GM19043 (cell line): ENCODE data around the gene STK11.
A peak's percentile ranks its signal among the peaks of the same experiment; 100 is the strongest.

ENCODE experiments used
- ATAC-seq: cut with Tn5 transposase; IDR thresholded peaks from one replicate; pipeline ENCODE4 v1.9.1; 2021; ENCODE audit warnings: low read depth; ENCODE audit not compliant: unreplicated experiment

The STK11 gene

DNA sequence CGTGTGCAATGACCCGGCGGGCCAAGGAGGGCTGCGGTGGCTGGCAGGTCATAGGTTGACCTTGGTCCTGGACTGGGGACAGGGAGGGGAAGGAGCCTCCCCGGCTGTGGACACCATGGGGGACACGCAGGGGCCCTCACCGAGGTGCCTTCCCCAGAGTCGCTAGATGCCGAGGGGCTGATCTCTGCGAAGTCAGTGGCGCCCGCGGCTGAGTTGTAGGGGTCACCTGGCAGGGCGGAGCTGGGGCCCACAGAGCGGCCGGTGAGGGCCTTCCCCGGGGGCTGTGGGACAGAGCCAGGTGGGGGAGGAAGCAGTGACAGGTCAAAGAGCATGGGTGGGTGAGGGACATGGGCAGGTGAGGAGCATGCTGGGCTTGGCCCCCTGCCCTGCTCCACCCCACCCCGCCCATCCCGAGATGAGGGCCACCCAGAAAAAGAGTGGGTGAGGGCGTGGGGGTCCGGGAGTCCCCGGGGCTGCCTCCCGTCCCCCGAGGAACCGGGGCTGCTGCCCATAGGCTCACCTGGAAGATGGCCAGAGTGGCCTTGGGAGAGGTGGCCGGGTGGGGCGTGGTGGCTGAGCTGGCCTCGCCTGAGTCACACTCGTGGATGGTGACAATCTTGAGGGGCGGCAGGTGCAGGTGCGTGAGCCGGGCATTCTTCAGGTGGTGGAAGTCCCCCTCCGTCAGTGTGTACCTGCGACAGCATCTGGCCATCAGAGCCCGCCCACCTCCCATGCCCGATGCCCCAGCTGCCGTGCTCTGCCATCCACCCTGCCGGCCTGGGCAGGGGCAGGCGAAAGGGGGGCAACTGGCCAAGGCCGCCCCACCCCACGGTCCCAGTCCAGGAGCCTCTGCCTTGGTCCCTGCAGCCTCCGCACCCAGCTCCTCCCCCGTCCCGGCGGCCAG is 28.7 kb downstream of the STK11 start:
- no peak for ATAC-seq

DNA sequence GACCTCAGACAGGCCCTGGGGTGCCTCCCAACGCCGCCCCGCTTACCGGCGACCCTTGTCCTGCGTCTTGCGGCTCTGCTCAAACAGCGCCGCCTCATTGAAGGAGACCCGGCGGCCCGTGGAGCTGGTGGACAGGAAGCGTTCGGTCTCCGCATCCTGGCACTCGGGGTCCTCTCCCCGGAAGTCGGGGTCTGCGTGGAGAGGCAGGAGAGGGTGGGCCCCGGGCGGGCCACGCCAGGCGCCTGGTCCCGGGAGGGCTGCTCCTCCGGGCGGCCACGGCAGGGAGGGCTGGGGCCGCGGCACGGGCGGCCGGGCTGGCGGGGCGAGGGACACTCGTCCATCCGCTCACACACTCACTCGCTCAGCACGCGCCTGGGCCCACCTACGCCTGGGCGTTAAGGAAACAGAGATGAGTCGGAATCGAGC is 29.4 kb downstream of the STK11 start:
- ATAC-seq, result no peak

DNA sequence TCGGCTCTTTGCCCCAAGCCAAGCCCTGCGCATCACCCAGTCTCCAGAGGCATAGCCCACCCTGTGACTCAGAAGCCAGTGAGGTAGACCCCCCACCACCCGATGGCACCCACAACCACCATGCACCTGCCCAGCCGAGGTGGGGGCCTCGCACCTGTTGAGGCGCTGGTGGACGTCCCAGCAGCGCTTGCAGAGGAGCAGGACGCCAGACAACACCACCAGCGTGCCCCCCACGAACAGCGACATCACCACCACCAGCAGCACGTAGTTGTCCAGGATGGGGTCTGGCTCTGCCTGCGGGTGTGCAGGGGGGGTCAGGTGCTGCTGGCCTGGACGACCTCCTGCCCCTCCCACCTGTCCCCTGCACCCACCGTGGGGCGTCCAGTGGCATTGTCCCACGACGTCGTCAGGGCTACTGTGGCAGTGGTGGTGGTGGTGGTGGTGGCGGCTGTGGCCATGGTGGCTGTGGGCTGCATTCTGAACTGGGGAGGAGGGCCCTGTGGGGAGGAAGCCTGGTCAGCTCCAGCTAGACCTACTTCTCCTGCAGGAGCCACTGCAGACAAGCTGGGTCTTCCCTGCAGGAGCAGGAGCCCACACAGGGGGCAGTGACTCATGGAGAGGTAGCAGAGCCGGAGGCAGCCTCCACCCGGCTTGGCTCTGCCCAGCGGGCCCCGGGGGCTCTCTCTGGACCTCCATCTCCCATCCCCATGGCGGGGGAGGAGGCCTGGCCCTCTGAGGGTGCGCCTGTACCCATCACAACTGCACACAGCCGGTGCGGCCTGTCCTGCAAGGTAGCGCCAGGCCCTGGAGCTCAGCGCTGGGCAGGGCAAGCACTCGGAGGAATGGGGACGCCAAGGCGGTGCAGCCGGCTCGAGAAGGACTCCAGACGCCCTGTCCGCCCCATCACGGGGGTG is 30.3 kb downstream of the STK11 start:
- no peak for ATAC-seq

DNA sequence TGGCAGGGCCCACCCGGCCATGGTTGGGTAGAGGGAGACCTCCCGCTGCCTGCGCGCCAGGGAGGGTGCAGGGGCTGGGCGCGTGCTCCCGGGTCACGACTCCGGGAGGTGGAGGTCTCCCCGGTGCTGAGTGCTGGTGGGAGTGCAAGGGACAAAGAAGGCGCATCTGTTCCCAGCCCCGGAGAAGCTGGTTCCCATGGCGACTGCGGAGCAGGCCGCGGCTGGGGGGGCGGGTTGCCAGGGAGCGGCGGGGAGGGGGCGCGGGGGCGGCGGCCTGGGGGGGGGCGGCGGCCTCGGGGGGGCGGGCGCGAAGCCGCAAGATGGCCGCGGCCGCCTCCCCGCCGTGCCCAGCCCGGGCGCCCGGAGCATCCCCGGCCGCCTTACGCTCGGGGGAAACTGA is 31.0 kb downstream of the STK11 start:
- no peak for ATAC-seq

DNA sequence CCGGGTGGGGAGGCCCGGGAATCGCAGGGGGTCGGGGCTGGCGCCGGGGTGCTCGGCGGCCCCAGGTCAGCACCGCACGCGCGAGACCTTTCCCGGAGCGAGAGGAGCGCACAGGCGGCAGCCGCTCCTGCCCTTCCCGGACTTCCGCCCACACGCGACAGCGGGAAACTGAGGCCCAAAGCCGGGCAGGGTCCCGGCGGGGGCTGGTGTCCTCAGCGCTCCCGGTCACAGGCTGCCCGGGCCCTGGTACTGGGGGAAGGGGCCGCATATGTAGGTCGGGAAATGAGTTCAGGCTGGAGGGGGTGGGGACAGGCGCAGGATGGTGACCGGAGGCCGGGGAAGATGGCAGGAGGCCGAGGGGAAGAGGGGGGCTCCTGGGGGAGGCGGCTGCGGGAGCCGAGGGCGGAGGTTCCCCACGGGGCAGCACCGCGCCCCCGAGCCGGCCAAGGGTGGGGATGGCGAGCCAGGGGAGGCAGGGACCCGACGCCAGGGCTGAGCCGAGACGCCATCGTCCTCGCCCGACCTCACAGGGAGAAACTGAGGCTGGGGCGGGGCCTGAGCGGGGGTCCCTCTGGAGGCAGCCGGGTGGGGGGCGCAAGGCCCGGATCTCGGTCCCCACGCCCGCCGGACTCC is 31.6 kb downstream of the STK11 start:
- no peak for ATAC-seq

DNA sequence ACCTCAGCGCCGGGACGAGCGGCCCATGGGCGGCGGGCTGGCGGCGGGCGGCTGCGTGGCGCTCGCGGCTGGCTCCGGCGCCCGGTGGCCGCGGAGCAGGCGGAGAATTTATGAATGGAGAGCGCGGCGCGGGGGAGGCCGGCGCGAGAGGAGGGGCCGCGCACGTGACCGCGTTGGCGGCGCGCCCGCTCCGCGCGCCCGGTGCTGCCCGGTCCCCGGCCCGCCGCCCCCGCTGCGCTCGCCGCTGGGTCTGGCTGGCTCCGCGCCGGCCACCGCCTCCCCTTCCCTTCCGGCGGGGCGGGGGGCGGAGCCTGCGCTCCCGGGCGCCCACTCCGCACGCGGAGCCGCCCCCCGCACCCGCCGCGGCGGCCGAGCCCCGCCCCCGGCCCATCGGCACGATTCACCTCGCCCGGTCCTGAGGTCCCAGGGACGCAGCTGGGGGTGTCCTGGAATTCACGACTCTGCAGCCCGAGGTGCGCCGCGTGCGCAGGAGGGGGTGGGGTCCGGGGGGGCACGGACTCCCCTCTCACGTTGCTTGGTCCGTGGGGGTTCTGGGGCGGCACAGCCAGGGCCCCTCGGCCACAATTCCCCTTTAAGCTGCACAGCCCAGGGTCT is 32.3 kb downstream of the STK11 start, which contains the start of gene CBARP:
CBARP (minus strand) TSS at position 252 of the 615 bp plus-strand sequence. CDS start 1,905 bp downstream, outside the sequence.
- no peak for ATAC-seq

DNA sequence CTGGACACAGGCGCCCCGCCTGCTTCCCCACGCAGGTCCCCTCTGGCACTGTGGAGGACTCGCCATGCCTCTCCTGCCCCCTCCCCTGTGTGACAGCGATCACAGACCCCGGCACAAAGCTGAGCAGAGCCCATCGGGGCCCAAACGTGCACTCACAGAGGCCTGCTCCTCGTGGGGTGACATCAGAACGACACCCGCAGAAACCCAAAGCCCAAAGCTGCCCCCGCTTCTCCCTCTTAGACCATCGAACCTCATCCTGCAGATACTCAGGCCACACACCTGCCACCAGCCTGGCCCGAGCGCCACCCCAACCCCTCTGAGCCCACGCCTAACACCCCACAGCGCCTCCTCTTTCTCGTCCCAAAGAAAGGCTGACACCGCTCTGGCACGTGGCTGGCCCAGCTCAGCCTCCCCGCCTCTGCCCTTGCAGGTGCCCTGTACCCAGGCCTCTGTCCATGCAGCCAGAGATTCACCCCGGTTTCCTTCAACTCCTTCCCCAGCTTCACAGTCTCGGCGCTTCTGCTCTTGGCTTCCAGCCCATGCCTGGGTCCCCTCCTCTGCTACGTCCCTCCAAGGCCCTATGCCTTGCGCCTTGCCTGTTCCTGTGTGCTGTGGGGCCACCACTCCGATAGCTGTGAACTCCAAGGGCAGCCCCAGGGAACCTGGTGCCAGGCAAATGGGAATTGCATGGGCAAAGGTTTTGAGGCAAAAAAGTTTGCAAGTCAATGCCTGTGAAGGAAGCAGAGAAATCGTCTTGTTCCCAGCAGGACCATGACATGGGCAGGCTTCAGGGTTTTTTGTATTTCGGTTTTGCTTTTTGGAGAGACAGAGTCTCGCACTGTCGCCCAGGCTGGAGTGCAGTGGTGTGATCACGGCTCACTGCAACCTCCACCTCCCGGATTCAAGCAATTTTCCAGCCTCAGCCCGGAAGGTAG is 33.1 kb downstream of the STK11 start:
- no peak for ATAC-seq

DNA sequence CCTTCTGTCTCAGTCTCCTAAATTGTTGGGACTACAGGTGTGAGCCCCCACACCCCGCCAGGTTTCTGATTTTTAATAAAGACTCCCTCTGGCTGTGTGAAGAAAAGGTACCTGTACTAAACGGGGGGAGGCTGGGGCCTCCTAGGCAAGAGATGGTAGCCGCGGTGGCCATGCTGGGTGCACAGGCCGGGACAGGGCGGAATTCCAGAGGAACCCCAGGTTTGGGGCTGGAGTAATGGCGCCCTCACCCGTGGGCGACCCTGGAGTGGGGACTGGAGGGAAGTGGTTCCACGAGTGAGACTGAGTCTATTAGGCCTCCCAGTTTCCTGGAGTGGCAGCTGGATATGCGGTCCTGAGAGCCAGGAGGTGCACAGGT is 33.8 kb downstream of the STK11 start:
- ATAC-seq, result no peak

DNA sequence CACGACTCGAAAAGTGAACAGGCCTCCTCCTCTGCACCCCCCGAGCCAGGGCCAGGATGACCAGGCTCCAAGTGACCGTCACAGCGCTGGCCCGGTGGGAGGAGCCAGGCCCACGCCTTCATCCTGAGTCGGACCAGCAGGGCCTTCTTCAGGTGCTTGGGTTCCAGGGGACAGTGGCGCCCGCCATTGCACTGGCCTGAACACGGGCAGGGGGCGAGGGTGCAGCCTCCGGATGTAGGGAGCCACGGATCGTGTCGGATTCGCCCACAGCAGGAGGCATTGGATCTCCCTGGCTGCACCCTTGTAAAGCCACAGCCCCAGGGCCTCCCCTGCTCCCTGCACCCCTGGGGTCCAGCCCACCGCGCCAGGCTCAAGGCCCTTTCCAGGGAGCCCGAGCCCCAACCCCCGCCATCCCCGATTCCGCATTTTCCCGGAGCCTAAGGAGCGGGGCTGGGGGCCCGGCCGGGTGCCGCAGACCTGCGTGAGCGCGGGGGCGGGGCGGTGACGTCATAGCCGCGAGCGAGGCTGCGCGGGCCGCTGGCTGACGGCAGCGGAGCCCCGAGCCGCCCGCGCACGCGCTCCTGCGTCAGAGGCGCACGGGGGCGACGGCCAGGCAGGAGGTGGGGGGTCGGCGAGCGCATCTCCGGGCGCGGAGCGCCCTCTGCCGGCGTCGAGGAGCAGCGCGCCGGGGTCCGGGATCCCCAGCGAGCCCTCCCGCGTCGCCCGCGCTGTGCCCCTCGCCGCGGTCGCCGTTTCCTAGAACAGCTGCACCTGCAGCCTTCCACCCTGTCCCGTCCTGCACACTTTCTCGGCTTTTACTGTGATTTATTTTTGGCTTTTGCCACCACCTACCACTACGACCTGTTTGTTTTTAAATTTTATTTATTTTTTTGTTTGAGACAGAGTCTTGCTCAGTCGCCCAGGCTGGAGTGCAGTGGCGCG is 34.5 kb downstream of the STK11 start:
- no peak for ATAC-seq

DNA sequence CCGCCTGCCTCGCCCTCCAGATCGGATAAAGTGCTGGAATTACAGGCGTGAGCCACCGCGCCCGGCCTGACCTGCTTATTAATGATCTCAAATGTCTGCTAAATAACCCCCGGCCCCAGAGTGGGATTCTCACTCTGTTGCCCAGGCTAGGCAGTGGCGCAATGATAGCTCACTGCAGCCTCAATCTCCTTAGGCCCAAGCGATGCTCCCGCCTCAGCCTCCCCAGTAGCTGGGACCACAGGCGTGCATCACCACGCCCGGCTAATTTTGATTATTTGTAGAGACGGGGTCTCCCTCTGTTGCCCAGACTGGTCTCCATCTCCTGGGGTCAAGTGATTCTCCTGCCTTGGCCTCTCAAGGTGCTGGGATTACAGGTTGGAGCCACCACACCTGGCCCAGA is 35.3 kb downstream of the STK11 start:
- ATAC-seq, result no peak

DNA sequence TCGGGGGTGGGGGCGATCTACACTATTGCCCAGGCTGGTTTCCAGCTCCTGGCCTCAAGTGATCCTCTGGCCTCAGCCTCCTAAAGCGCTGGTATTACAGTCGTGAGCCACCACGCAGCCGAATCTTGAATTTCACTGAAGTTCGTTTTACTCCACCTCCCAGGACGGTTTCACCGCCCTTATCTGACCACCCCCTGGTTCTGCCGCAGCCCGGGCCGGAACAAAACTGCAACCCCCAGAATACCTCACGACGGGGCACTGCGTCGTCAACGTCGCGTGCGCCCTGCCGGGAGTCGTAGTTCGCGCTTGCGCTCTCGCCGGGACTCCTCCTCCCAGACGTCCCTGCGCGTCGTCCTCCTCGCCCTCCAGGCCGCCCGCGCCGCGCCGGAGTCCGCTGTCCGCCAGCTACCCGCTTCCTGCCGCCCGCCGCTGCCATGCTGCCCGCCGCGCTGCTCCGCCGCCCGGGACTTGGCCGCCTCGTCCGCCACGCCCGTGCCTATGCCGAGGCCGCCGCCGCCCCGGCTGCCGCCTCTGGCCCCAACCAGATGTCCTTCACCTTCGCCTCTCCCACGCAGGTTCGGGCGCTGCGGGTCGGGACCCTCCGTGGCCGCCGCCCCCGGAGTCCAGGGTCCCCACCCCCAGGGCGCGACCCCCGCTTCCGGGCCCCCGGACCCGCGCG is 36.0 kb downstream of the STK11 start, which contains the start of gene ATP5F1D:
ATP5F1D (plus strand) TSS at position 335 of the 679 bp plus-strand sequence; CDS start at position 435, 100 bp downstream.
- ATAC-seq, result peak; percentile 54

DNA sequence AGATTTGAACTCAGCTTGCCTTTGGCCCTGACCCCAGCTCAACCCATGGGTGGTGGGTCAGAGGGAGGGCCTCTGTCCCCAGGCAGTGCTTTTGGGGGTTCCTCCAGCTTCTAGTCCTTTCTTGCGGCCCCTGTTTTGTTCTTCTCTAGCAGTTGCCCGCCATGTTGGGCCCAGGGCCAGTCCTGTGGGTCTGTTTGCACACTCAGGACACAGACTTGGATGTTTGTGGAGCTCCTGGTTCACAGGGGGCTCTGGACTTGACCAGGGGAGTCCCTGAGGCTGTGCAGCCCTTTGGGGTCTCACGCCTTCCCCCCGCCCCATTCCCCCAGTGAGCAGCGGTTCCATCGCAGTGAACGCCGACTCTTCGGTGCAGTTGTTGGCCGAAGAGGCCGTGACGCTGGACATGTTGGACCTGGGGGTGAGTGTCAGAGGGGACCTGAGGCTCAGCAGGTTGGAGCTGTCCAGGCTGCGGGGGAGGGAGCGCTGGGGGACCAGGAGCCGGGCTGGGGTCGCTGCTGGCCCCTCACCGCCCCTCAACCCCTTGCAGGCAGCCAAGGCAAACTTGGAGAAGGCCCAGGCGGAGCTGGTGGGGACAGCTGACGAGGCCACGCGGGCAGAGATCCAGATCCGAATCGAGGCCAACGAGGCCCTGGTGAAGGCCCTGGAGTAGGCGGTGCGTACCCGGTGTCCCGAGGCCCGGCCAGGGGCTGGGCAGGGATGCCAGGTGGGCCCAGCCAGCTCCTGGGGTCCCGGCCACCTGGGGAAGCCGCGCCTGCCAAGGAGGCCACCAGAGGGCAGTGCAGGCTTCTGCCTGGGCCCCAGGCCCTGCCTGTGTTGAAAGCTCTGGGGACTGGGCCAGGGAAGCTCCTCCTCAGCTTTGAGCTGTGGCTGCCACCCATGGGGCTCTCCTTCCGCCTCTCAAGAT is 38.5 kb downstream of the STK11 start:
- ATAC-seq, result no peak

DNA sequence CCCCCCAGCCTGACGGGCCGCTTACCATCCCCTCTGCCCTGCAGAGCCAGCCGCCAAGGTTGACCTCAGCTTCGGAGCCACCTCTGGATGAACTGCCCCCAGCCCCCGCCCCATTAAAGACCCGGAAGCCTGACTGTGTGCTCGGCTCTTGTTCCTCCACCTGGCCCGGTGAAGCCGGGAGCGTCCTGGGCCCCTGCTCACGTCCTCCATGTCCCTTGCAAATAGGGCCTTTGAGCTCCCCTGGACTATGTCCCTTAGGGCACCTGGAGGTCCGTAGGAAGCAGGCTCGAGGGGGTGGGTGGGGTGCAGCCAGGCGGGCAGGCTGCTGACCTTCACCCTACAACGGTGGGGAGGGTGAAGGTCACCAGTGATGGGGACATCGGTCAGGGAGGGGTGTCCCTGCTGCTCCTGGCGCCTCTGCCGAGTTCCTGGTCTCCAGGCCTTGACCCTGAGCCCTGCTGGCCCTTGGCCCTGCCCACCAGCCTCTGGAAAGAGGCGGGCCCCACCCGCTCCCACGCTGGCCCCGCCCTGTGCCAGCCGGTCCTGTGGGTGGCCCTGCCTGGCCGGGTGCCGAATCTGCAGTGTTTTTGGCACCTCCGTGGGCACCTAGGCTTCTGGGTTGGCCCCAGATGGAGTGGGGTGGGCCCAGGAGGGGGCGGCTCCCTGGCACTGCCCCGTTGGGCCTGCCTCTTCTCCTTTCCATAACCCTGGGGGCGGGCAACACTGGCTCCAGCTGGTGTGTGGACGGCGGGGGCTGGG is 39.3 kb downstream of the STK11 start:
- ATAC-seq, result no peak

DNA sequence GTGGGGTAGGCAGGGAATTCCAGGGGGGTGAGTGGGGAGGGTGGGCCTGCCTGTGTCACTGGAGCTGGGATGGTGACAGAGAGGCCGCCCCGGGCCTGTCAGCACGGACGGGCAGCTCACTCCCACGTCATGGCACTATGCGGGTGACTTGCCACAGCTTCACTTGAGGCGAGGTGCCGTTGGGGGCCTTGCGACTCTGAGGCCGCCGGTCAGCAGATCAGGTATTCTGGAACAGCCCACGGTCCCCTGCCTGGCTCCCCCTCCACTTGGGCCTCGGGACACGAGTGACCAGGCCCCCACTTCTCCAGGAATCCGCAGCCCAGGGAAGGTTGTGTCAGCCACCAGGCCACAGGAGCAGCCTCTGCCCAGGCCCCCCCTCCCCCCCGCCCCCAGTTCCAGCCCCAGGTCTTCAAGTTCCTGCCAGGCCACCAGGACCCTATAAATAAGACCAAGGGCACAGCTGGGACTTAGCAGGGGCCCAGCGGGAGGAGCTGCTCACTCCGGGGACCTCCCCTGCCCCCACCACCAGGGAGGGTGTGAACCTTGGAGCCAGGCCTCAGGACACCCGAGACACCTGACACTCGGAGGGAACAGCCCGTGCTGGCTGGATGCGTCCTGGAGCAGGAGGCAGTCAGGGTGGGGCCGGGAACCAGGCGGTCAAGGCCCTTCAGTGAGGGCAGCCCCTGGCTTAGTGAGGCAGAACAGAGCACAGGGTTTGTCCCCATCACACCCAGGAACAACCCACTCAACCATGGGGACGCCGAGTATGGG is 40.1 kb downstream of the STK11 start:
- ATAC-seq, result no peak
